ENCODE results near the gene TRIM23.

TRIM23 gene

GRCh38 chr5:65562731-65563701, 61.1 kb downstream of the TRIM23 start, which contains the start of the genes CENPK and PPWD1:
TSS of gene CENPK (minus strand) at chr5:65563168. CDS start at chr5:65554907, 8,261 bp downstream.
TSS of gene PPWD1 (plus strand) at chr5:65563296. CDS start at chr5:65563311, 15 bp downstream.
- DNase-seq = peak; percentile 97

- DNase-seq = no peak
Measured at GRCh38 chr5:65556718-65557117, 67.4 kb downstream of the TRIM23 start.

- no peak for DNase-seq
Measured at GRCh38 chr5:65556181-65556580, 68.0 kb downstream of the TRIM23 start.

GRCh38 chr5:65555287-65555686, 68.8 kb downstream of the TRIM23 start:
- no peak for DNase-seq

GRCh38 chr5:65553941-65554340, 70.2 kb downstream of the TRIM23 start:
- no peak for DNase-seq

GRCh38 chr5:65548281-65548680, 75.9 kb downstream of the TRIM23 start:
- no peak for DNase-seq

GRCh38 chr5:65546141-65546540, 78.0 kb downstream of the TRIM23 start:
- DNase-seq = no peak

- DNase-seq = no peak
Measured at GRCh38 chr5:65544473-65544872, 79.7 kb downstream of the TRIM23 start.

GRCh38 chr5:65539827-65540226, 84.3 kb downstream of the TRIM23 start:
- DNase-seq = peak; percentile 52
